IPS-15b (cell line): ENCODE results near the gene MISP.
"Not testable (repeated sequence)": the region's sequence is repeated elsewhere in the genome, so short reads cannot be mapped to it uniquely, and the experiment has no call there.

Experiments
- H3K27me3 ChIP-seq: one replicate; pipeline ENCODE4 v1.6.1; 2013; ENCODE audit warnings: low read length; ENCODE audit not compliant: control insufficient read depth, insufficient read depth
- H3K36me3 ChIP-seq: one replicate; pipeline ENCODE4 v1.6.1; 2013; ENCODE audit warnings: low read length; ENCODE audit not compliant: control insufficient read depth, insufficient read depth
- H3K4me1 ChIP-seq: one replicate; pipeline ENCODE4 v1.6.1; 2013; ENCODE audit warnings: mild to moderate bottlenecking, low read length; ENCODE audit not compliant: control insufficient read depth, insufficient read depth
- H3K4me3 ChIP-seq: one replicate; pipeline ENCODE4 v1.5.1; 2013; ENCODE audit warnings: low read depth, low read length
- H3K9ac ChIP-seq: one replicate; pipeline ENCODE4 v1.6.1; 2013; ENCODE audit warnings: low read depth, mild to moderate bottlenecking, low read length
- H3K9me3 ChIP-seq: one replicate; pipeline ENCODE4 v1.6.1; 2013; ENCODE audit warnings: mild to moderate bottlenecking, low read length; ENCODE audit not compliant: control insufficient read depth, insufficient read depth

MISP gene

GRCh38 chr19:741506-742131, 9.3 kb upstream of the MISP start:
- no peak overlapping the region for H3K9ac ChIP-seq
- H3K9me3 ChIP-seq = no peaks in the 10 kb centered on the region
- H3K27me3 ChIP-seq = no peaks in the 10 kb centered on the region
- no peak overlapping the region for H3K4me3 ChIP-seq
- H3K4me1 ChIP-seq = no peaks in the 10 kb centered on the region
- no peaks in the 10 kb centered on the region for H3K36me3 ChIP-seq

GRCh38 chr19:742540-743075, 8.3 kb upstream of the MISP start:
- Histone ChIP-seq H3K4me1 (no peaks in the 10 kb centered on the region), H3K9me3 (no peaks in the 10 kb centered on the region), H3K9ac (no peak overlapping the region), H3K4me3 (no peak overlapping the region), H3K27me3 (no peaks in the 10 kb centered on the region), H3K36me3 (no peaks in the 10 kb centered on the region)

GRCh38 chr19:743168-743687, 7.7 kb upstream of the MISP start:
- Histone ChIP-seq H3K27me3 (no peaks in the 10 kb centered on the region), H3K4me1 (no peaks in the 10 kb centered on the region), H3K9me3 (no peaks in the 10 kb centered on the region), H3K36me3 (no peaks in the 10 kb centered on the region), H3K9ac (no peak overlapping the region), H3K4me3 (no peak overlapping the region)

GRCh38 chr19:745138-745537, 5.8 kb upstream of the MISP start:
- not testable (repeated sequence) for H3K27me3 ChIP-seq, H3K9me3 ChIP-seq, H3K4me3 ChIP-seq, H3K4me1 ChIP-seq, H3K9ac ChIP-seq, H3K36me3 ChIP-seq

GRCh38 chr19:746208-746819, 4.6 kb upstream of the MISP start:
- Histone ChIP-seq H3K4me3 (no peak overlapping the region), H3K9ac (no peak overlapping the region), H3K9me3 (no peaks in the 10 kb centered on the region), H3K4me1 (no peaks in the 10 kb centered on the region), H3K36me3 (no peaks in the 10 kb centered on the region), H3K27me3 (no peaks in the 10 kb centered on the region)

GRCh38 chr19:746956-747355, 4.0 kb upstream of the MISP start:
- Histone ChIP-seq H3K4me1 (no peaks in the 10 kb centered on the region), H3K4me3 (no peak overlapping the region), H3K9me3 (no peaks in the 10 kb centered on the region), H3K9ac (no peak overlapping the region), H3K27me3 (no peaks in the 10 kb centered on the region), H3K36me3 (no peaks in the 10 kb centered on the region)

GRCh38 chr19:747432-748273, 3.3 kb upstream of the MISP start:
- no peak overlapping the region for H3K4me3 ChIP-seq
- H3K9me3 ChIP-seq = no peaks in the 10 kb centered on the region
- H3K4me1 ChIP-seq = no peaks in the 10 kb centered on the region
- no peaks in the 10 kb centered on the region for H3K36me3 ChIP-seq
- H3K9ac ChIP-seq = no peak overlapping the region
- no peaks in the 10 kb centered on the region for H3K27me3 ChIP-seq

GRCh38 chr19:748274-748598, 2.7 kb upstream of the MISP start:
- no peaks in the 10 kb centered on the region for H3K9me3 ChIP-seq
- no peaks in the 10 kb centered on the region for H3K27me3 ChIP-seq
- no peak overlapping the region for H3K9ac ChIP-seq
- H3K4me3 ChIP-seq = no peak overlapping the region
- no peaks in the 10 kb centered on the region for H3K36me3 ChIP-seq
- no peaks in the 10 kb centered on the region for H3K4me1 ChIP-seq

- H3K4me3 ChIP-seq = no peak overlapping the region
- H3K4me1 ChIP-seq = no peaks in the 10 kb centered on the region
- H3K36me3 ChIP-seq = no peaks in the 10 kb centered on the region
- no peaks in the 10 kb centered on the region for H3K27me3 ChIP-seq
- no peaks in the 10 kb centered on the region for H3K9me3 ChIP-seq
- no peak overlapping the region for H3K9ac ChIP-seq
Measured at GRCh38 chr19:749811-750210, 1.1 kb upstream of the MISP start.

- Histone ChIP-seq H3K36me3 (no peaks in the 10 kb centered on the region), H3K9ac (no peak overlapping the region), H3K27me3 (no peaks in the 10 kb centered on the region), H3K4me1 (no peaks in the 10 kb centered on the region), H3K4me3 (no peak overlapping the region), H3K9me3 (no peaks in the 10 kb centered on the region)
Measured at GRCh38 chr19:751501-752341, 809 bp downstream of the MISP start.
